GM23338 (cell line): ENCODE data around the gene SUMF1. TPM values are rescaled to one million over a fixed set of nuclear protein-coding genes. Genes with fewer than 3 reads are reported as not detected.

Experiments
- ATAC-seq: fragments of 200-7000 bp; cut with Tn5 transposase; 3 replicates; pipeline ENCODE4 v1.9.1; 2020
- DNase-seq: peaks from one replicate; pipeline ENCODE4 v3.0.0-alpha.2; 2015; ENCODE audit warnings: low spot score
- H2AFZ ChIP-seq: fragments of 200-600 bp; sonication (generic); 2 replicates; pipeline ENCODE4 v1.8.0; 2016; ENCODE audit warnings: antibody characterized with exemption, mild to moderate bottlenecking, moderate library complexity
- H3F3A ChIP-seq: fragments of 200-600 bp; sonication (generic); replicated peaks from 2 replicates; pipeline ENCODE4 v1.8.0; 2017; ENCODE audit warnings: antibody characterized with exemption, mixed run types, low read depth
- H3K27ac ChIP-seq: fragments of 200-600 bp; sonication (generic); 2 replicates; pipeline ENCODE4 v1.6.1; 2016; ENCODE audit warnings: low read depth
- H3K27me3 ChIP-seq: fragments of 200-600 bp; sonication (generic); 2 replicates; pipeline ENCODE4 v1.8.0; 2016; ENCODE audit warnings: mild to moderate bottlenecking, mixed run types, moderate library complexity; ENCODE audit not compliant: insufficient read depth
- H3K36me3 ChIP-seq: fragments of 200-600 bp; sonication (generic); 2 replicates; pipeline ENCODE4 v1.8.0; 2016; ENCODE audit warnings: mild to moderate bottlenecking; ENCODE audit not compliant: insufficient read depth
- H3K4me1 ChIP-seq: fragments of 200-600 bp; sonication (generic); 2 replicates; pipeline ENCODE4 v1.8.0; 2016; ENCODE audit warnings: mild to moderate bottlenecking, moderate library complexity; ENCODE audit not compliant: insufficient read depth
- H3K4me2 ChIP-seq: fragments of 200-600 bp; sonication (generic); 2 replicates; pipeline ENCODE4 v1.7.1; 2017; ENCODE audit warnings: mixed run types
- H3K4me3 ChIP-seq: fragments of 200-600 bp; sonication (generic); 2 replicates; pipeline ENCODE4 v1.6.1; 2016; ENCODE audit warnings: mixed run types
- H3K79me2 ChIP-seq: fragments of 200-600 bp; sonication (generic); replicated peaks from 2 replicates; pipeline ENCODE4 v1.8.0; 2017; ENCODE audit warnings: mild to moderate bottlenecking; ENCODE audit not compliant: insufficient read depth
- H3K9me2 ChIP-seq: fragments of 200-600 bp; sonication (generic); 2 replicates; pipeline ENCODE4 v1.8.0; 2017; ENCODE audit not compliant: insufficient read depth
- H4K20me1 ChIP-seq: fragments of 200-600 bp; sonication (generic); replicated peaks from 2 replicates; pipeline ENCODE4 v1.8.0; 2017; ENCODE audit warnings: mild to moderate bottlenecking; ENCODE audit not compliant: insufficient read depth
- H3K27ac Mint-ChIP-seq: 2 replicates; pipeline ENCODE4 v1.8.0; 2020; ENCODE audit warnings: inconsistent platforms, mild to moderate bottlenecking, moderate library complexity, mixed read lengths
- H3K27me3 Mint-ChIP-seq: 3 replicates; pipeline ENCODE4 v1.8.0; 2022; ENCODE audit warnings: low read depth, mild to moderate bottlenecking, moderate library complexity, mixed read lengths, inconsistent platforms; ENCODE audit not compliant: insufficient read depth, poor library complexity
- H3K36me3 Mint-ChIP-seq: 3 replicates; pipeline ENCODE4 v1.8.0; 2021; ENCODE audit warnings: low read depth, mild to moderate bottlenecking, inconsistent platforms, moderate library complexity, mixed read lengths
- H3K4me1 Mint-ChIP-seq: 3 replicates; pipeline ENCODE4 v1.8.0; 2020; ENCODE audit warnings: mild to moderate bottlenecking, inconsistent platforms, mixed read lengths
- H3K4me3 Mint-ChIP-seq: 3 replicates; pipeline ENCODE4 v1.8.0; 2021; ENCODE audit warnings: moderate library complexity, mild to moderate bottlenecking, inconsistent platforms, mixed read lengths
- H3K9me3 Mint-ChIP-seq: 3 replicates; pipeline ENCODE4 v1.8.0; 2020; ENCODE audit warnings: moderate library complexity, mild to moderate bottlenecking, inconsistent platforms, mixed read lengths
- CREB1 ChIP-seq: fragments of 250-450 bp; sonication (Bioruptor Pico); IDR thresholded peaks from 2 replicates; pipeline ENCODE4 v1.5.0; 2020; ENCODE audit warnings: low read depth, mild to moderate bottlenecking, moderate library complexity
- EZH2 ChIP-seq: fragments of 200-600 bp; sonication (generic); IDR thresholded peaks from one replicate; pipeline ENCODE4 v1.8.0; 2017; ENCODE audit warnings: antibody characterized with exemption, mild to moderate bottlenecking, low read depth; ENCODE audit not compliant: unreplicated experiment
- EZH2phosphoT487 ChIP-seq: fragments of 200-600 bp; sonication (generic); IDR thresholded peaks from one replicate; pipeline ENCODE4 v1.8.1; 2018; ENCODE audit warnings: antibody characterized with exemption; ENCODE audit not compliant: unreplicated experiment
- JUNB ChIP-seq: IDR thresholded peaks from one replicate; pipeline ENCODE4 v1.6.1; 2016; ENCODE audit warnings: antibody characterized with exemption; ENCODE audit not compliant: unreplicated experiment
- NANOG ChIP-seq: IDR thresholded peaks from 2 replicates; pipeline ENCODE4 v1.6.1; 2016; ENCODE audit warnings: antibody characterized with exemption, borderline replicate concordance
- POLR2AphosphoS5 ChIP-seq: IDR thresholded peaks from 2 replicates; pipeline ENCODE4 v1.6.1; 2016; ENCODE audit warnings: antibody characterized with exemption, low read depth
- REST ChIP-seq: IDR thresholded peaks from one replicate; pipeline ENCODE4 v1.6.1; 2018; ENCODE audit warnings: antibody characterized with exemption; ENCODE audit not compliant: unreplicated experiment
- STAT1 ChIP-seq: IDR thresholded peaks from one replicate; pipeline ENCODE4 v1.6.1; 2016; ENCODE audit warnings: antibody characterized with exemption; ENCODE audit not compliant: unreplicated experiment
- ZNF114 ChIP-seq: fragments of 250-450 bp; sonication (Bioruptor Pico); IDR thresholded peaks from 2 replicates; pipeline ENCODE4 v1.5.0; 2020; ENCODE audit warnings: mild to moderate bottlenecking, moderate library complexity
- ZNF331 ChIP-seq: fragments of 250-450 bp; sonication (Bioruptor Pico); IDR thresholded peaks from 2 replicates; pipeline ENCODE4 v1.5.0; 2020; ENCODE audit warnings: low read depth, mild to moderate bottlenecking, moderate library complexity
- ZNF462 ChIP-seq: fragments of 250-450 bp; sonication (Bioruptor Pico); IDR thresholded peaks from 2 replicates; pipeline ENCODE4 v1.5.0; 2020; ENCODE audit warnings: mild to moderate bottlenecking, moderate library complexity
- polyA plus RNA-seq: library from polyadenylated mRNA; unstranded; fragments of >200 nt; fragmentation: Nextera tagmentation; extraction: Ambion mirVana; gene quantifications from 2 replicates; pipeline ENCODE4 v1.2.1, GENCODE V29; 2016
- total RNA-seq: library from RNA; depleted of rRNA; stranded (reverse); fragments of >200 nt; shearing (Covaris generic); gene quantifications from 2 replicates; pipeline ENCODE4 v1.2.3, GENCODE V29; 2014
- TF ChIP-seq, protein P1 (sequence below): IDR thresholded peaks from 2 replicates; pipeline ENCODE4 v1.6.1; 2016; ENCODE audit warnings: antibody characterized with exemption

The SUMF1 gene
- total and polyA plus RNA-seq, 2 experiments from 2014 or later, result 6.9 to 20.3 TPM

GRCh38 chr3:4438296-4438695 lies 28.8 kb downstream of the SUMF1 start:
- Mint-ChIP-seq H3K4me3 (no peak overlapping the region), H3K36me3 (peaks cover 9% of the 10 kb centered on the region; the same call in 2 of the 3 replicates), H3K9me3 (no peaks in the 10 kb centered on the region), H3K27me3 (no peaks in the 10 kb centered on the region), H3K4me1 (peaks cover 8% of the 10 kb centered on the region; the same call in 2 of the 3 replicates), H3K27ac (no peak overlapping the region)
- ATAC-seq, result no peak
- Histone ChIP-seq H3K4me3 (no peak overlapping the region), H3K36me3 (no peaks in the 10 kb centered on the region), H3F3A (no peaks in the 10 kb centered on the region), H3K4me2 (no peak overlapping the region), H2AFZ (no peak overlapping the region), H3K27ac (no peak overlapping the region), H3K9me2 (no peaks in the 10 kb centered on the region), H3K79me2 (no peaks in the 10 kb centered on the region), H3K4me1 (no peaks in the 10 kb centered on the region), H4K20me1 (no peaks in the 10 kb centered on the region), H3K27me3 (no peaks in the 10 kb centered on the region)
- no peak for DNase-seq
- TF ChIP-seq ZNF331 (CRISPR knock-in tag) (no peak), NANOG (no peak), JUNB (no peak)

GRCh38 chr3:4432259-4432658 lies 34.8 kb downstream of the SUMF1 start:
- H3K9me3 Mint-ChIP-seq, result peaks cover 23% of the 10 kb centered on the region
- H3F3A ChIP-seq, result no peaks in the 10 kb centered on the region
- H3K79me2 ChIP-seq, result no peaks in the 10 kb centered on the region
- peaks cover 34% of the 10 kb centered on the region for H3K36me3 Mint-ChIP-seq
- H3K4me3 Mint-ChIP-seq, result no peak overlapping the region; the same call in 2 of the 3 replicates
- DNase-seq (no peak), ATAC-seq (peak; percentile 75)
- H3K27me3 Mint-ChIP-seq, result peaks cover 2% of the 10 kb centered on the region
- H3K4me2 ChIP-seq, result no peak overlapping the region
- H4K20me1 ChIP-seq, result no peaks in the 10 kb centered on the region
- no peak overlapping the region for H3K4me3 ChIP-seq
- H2AFZ ChIP-seq, result no peak overlapping the region
- H3K36me3 ChIP-seq, result no peaks in the 10 kb centered on the region; the same call in 1 of the 2 replicates
- no peak overlapping the region for H3K27ac Mint-ChIP-seq
- no peak overlapping the region for H3K27ac ChIP-seq
- H3K4me1 ChIP-seq, result peaks cover 15% of the 10 kb centered on the region; the same call in 1 of the 2 replicates
- no peaks in the 10 kb centered on the region for H3K27me3 ChIP-seq
- H3K9me2 ChIP-seq, result no peaks in the 10 kb centered on the region
- peaks cover 19% of the 10 kb centered on the region for H3K4me1 Mint-ChIP-seq
- TF ChIP-seq STAT1 (no peak), ZNF462 (CRISPR knock-in tag) (peak; percentile 94), JUNB (no peak), REST (no peak), CREB1 (no peak), ZNF331 (CRISPR knock-in tag) (no peak), POLR2AphosphoS5 (no peak), EZH2 (no peak), ZNF114 (CRISPR knock-in tag) (no peak), EZH2phosphoT487 (no peak), NANOG (peak; percentile 79)
- TF ChIP-seq, protein P1, sequence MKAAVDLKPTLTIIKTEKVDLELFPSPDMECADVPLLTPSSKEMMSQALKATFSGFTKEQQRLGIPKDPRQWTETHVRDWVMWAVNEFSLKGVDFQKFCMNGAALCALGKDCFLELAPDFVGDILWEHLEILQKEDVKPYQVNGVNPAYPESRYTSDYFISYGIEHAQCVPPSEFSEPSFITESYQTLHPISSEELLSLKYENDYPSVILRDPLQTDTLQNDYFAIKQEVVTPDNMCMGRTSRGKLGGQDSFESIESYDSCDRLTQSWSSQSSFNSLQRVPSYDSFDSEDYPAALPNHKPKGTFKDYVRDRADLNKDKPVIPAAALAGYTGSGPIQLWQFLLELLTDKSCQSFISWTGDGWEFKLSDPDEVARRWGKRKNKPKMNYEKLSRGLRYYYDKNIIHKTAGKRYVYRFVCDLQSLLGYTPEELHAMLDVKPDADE, result no peak
